OCI-LY7 (cell line): ENCODE measurements around the gene ZNF555. TPM values are rescaled to one million over a fixed set of nuclear protein-coding genes. Genes with fewer than 3 reads are reported as not detected.

Experiments
- BruUV-seq: library from RNA; stranded (reverse); fragments of 400-500 nt; replicated peaks from 2 replicates; lab custom pipeline; 2021; lab: Mats Ljungman, UMichigan
- CTCF ChIA-PET: fragments of 300-600 bp; sonication (Branson Sonifier 250); formaldehyde crosslinking; loops from one replicate; lab custom pipeline; 2022; ENCODE audit warnings: antibody characterized with exemption; ENCODE audit not compliant: unreplicated experiment; lab: Charles Lee
- POLR2A ChIA-PET: fragments of 300-600 bp; sonication (Branson Sonifier 250); formaldehyde crosslinking; loops from one replicate; lab custom pipeline; 2022; ENCODE audit warnings: antibody characterized with exemption; lab: Charles Lee
- DNase-seq: peaks from one replicate; pipeline ENCODE4 v3.0.0-alpha.2; 2015; ENCODE audit warnings: low spot score
- H2AFZ ChIP-seq: fragments of 200-600 bp; sonication (generic), shearing (Covaris generic); 2 replicates; pipeline ENCODE4 v1.6.1; 2014; ENCODE audit warnings: mild to moderate bottlenecking, antibody characterized with exemption, low read length, moderate library complexity
- H3K27ac ChIP-seq: fragments of 200-600 bp; sonication (generic); 2 replicates; pipeline ENCODE4 v1.5.1; 2014; ENCODE audit warnings: mixed run types, low read depth, mild to moderate bottlenecking, moderate library complexity, low read length, inconsistent platforms; ENCODE audit not compliant: poor library complexity, severe bottlenecking
- H3K36me3 ChIP-seq: fragments of 200-600 bp; sonication (generic); 2 replicates; pipeline ENCODE4 v1.6.1; 2014; ENCODE audit warnings: mild to moderate bottlenecking, antibody characterized with exemption, low read length, moderate library complexity, mixed read lengths; ENCODE audit not compliant: insufficient read depth
- H3K4me1 ChIP-seq: fragments of 200-600 bp; sonication (generic); 2 replicates; pipeline ENCODE4 v1.5.1; 2014; ENCODE audit warnings: mild to moderate bottlenecking, low read length; ENCODE audit not compliant: insufficient read depth, poor library complexity, severe bottlenecking
- H3K4me2 ChIP-seq: fragments of 200-600 bp; sonication (generic); 2 replicates; pipeline ENCODE4 v1.6.1; 2014; ENCODE audit warnings: mild to moderate bottlenecking, low read length
- H3K4me3 ChIP-seq: fragments of 200-600 bp; sonication (generic); 2 replicates; pipeline ENCODE4 v1.5.1; 2014; ENCODE audit warnings: mild to moderate bottlenecking, low read depth, low read length; ENCODE audit not compliant: poor library complexity, severe bottlenecking
- H3K79me2 ChIP-seq: fragments of 200-600 bp; sonication (generic); 2 replicates; pipeline ENCODE4 v1.6.1; 2016; ENCODE audit warnings: low read depth, mild to moderate bottlenecking, low read length, moderate library complexity, mixed read lengths; ENCODE audit not compliant: insufficient read depth
- H3K9me2 ChIP-seq: fragments of 200-600 bp; sonication (generic); 2 replicates; pipeline ENCODE4 v1.6.1; 2016; ENCODE audit warnings: mild to moderate bottlenecking, low read length, mixed read lengths; ENCODE audit not compliant: insufficient read depth
- H3K9me3 ChIP-seq: fragments of 200-600 bp; sonication (generic); 2 replicates; pipeline ENCODE4 v1.6.1; 2014; ENCODE audit warnings: mild to moderate bottlenecking, mixed run types, low read length, mixed read lengths
- H4K20me1 ChIP-seq: fragments of 200-600 bp; sonication (generic); 2 replicates; pipeline ENCODE4 v1.6.1; 2014; ENCODE audit warnings: mild to moderate bottlenecking, antibody characterized with exemption, low read length, moderate library complexity, mixed read lengths; ENCODE audit not compliant: insufficient read depth
- EZH2phosphoT487 ChIP-seq: fragments of 200-600 bp; sonication (generic); IDR thresholded peaks from 2 replicates; pipeline ENCODE4 v1.6.1; 2018; ENCODE audit warnings: low read depth, borderline replicate concordance, mild to moderate bottlenecking, mixed run types, antibody characterized with exemption, low read length, moderate library complexity, mixed read lengths
- intact Hi-C: fragments of 100-400 bp; cut with micrococcal nuclease; formaldehyde crosslinking; loops from one replicate; pipeline ENCODE4 v1.10.0; 2022; ENCODE audit not compliant: unreplicated experiment
- total RNA-seq, 2 experiments: library from RNA; depleted of rRNA in 1 of 2; stranded (reverse); fragments of >200 nt in 1 of 2; shearing (Covaris generic) in 1 of 2; gene quantifications; 2 replicates each; pipeline ENCODE4 v1.2.3, GENCODE V29; 2014 to 2022
- TF ChIP-seq, protein P1 (sequence below): fragments of 200-600 bp; sonication (generic); conservative IDR thresholded peaks from 2 replicates; pipeline ENCODE4 v1.5.1; 2014; ENCODE audit warnings: mild to moderate bottlenecking, antibody characterized with exemption, low read length, moderate library complexity, mixed read lengths

Gene ZNF555
- total RNA-seq, 2 experiments from 2014 or later: 2.4 to 5.1 TPM

DNA sequence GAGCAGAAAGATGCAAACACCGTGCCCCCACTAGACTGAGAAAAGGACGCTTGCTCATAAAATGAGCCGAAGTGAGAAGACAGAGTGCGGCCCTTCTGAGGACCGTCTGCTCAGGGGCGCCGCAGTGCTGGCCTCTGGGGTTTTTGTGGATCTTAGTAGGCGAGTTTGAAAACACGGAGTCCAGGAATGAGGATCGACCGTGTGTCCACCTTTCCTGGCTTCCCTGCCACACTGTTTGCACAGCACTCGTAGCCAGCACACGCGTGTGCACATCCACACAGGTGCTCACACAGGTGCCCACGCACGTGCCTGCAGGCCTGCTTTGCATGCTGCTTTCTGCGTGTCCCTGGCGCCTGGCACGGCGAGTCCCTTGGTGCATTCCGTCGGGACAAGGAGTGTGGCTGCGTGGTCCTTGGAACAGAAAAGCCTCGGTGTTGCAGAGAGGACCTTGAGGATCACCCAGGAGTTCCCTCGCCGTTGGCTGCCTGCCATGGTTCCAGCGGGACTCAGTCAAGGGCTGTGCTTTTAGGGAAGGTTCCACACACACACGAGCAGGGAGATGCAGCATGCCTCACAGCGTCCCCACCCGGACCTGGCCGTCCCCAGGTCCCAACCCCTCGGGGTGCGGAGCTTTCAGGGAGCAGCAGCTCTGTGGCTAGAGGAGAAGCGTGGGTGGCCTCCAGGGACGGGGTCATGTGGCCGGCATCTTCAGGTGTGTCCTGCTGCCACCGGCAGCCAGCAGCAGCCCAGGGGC lies 31.7 kb upstream of the ZNF555 start:
- Histone ChIP-seq H3K4me3 (no peak overlapping the region), H3K36me3 (peaks cover 95% of the 10 kb centered on the region), H3K9me2 (no peaks in the 10 kb centered on the region), H3K79me2 (no peaks in the 10 kb centered on the region), H3K4me1 (no peaks in the 10 kb centered on the region), H2AFZ (no peak overlapping the region), H4K20me1 (no peaks in the 10 kb centered on the region), H3K27ac (no peak overlapping the region), H3K9me3 (no peaks in the 10 kb centered on the region), H3K4me2 (no peak overlapping the region)
- TSS peak; percentile 41 for BruUV-seq
- ChIA-PET CTCF (no interaction called here), POLR2A (no interaction called here)
- TF ChIP-seq, protein P1, sequence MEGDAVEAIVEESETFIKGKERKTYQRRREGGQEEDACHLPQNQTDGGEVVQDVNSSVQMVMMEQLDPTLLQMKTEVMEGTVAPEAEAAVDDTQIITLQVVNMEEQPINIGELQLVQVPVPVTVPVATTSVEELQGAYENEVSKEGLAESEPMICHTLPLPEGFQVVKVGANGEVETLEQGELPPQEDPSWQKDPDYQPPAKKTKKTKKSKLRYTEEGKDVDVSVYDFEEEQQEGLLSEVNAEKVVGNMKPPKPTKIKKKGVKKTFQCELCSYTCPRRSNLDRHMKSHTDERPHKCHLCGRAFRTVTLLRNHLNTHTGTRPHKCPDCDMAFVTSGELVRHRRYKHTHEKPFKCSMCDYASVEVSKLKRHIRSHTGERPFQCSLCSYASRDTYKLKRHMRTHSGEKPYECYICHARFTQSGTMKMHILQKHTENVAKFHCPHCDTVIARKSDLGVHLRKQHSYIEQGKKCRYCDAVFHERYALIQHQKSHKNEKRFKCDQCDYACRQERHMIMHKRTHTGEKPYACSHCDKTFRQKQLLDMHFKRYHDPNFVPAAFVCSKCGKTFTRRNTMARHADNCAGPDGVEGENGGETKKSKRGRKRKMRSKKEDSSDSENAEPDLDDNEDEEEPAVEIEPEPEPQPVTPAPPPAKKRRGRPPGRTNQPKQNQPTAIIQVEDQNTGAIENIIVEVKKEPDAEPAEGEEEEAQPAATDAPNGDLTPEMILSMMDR: no peak
- no peak for TF ChIP-seq EZH2phosphoT487
- intact Hi-C loops: no loop called here
- DNase-seq: no peak

DNA sequence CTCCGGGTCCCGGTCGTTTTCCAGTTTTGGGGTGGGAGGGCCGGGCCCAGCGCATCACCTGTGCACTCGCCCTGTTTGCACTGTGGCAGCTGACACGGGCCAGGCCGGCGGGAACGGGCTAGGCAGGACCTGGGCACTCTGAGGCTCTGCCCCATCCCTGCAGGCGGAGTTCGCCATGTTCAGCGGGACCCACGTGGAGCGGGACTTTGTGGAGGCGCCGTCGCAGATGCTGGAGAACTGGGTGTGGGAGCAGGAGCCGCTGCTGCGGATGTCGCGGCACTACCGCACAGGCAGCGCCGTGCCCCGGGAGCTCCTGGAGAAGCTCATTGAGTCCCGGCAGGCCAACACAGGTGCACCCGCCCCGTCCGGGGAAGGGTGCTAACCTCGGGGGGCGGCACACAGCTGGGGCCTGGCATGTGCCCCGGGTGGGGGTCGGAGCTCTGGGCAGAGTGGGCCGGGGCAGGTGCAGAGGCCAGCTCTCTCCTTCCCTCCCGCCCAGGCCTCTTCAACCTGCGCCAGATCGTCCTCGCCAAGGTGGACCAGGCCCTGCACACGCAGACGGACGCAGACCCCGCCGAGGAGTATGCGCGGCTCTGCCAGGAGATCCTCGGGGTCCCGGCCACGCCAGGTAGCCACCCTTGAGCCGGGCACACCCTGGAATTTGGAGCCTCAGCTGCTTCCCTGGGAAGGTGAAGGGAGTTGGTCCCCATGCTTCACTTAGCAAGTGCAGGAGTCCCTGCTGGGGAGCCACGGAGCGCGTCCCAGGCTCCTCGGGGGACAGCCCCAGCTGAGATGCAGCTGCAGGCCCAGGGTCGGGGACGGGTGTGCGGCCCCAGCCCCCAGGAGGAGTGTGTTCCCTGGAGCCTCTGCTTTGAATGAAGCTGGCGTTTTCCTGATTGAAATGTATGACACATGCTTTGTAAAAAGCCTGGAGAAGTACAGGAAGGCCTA lies 30.9 kb upstream of the ZNF555 start:
- no peak overlapping the region for H3K27ac ChIP-seq
- CTCF ChIA-PET: no interaction called here
- H3K36me3 ChIP-seq: peaks cover 93% of the 10 kb centered on the region
- H3K9me3 ChIP-seq: no peaks in the 10 kb centered on the region
- H2AFZ ChIP-seq: no peak overlapping the region
- H3K4me3 ChIP-seq: no peak overlapping the region
- H4K20me1 ChIP-seq: no peaks in the 10 kb centered on the region
- no peaks in the 10 kb centered on the region for H3K9me2 ChIP-seq
- POLR2A ChIA-PET: no interaction called here
- DNase-seq: no peak
- no peaks in the 10 kb centered on the region for H3K4me1 ChIP-seq
- H3K4me2 ChIP-seq: no peak overlapping the region
- no TSS peak for BruUV-seq
- no peak for TF ChIP-seq EZH2phosphoT487
- TF ChIP-seq, protein P1: no peak
- H3K79me2 ChIP-seq: no peaks in the 10 kb centered on the region
- intact Hi-C loops: no loop called here
